Smooth muscle cell (in vitro differentiated cells): ENCODE results near the gene NAA16. TPM values are rescaled to one million over a fixed set of nuclear protein-coding genes. Genes with fewer than 3 reads are reported as not detected.
A peak's percentile ranks its signal among the peaks of the same experiment; 100 is the strongest.

Source experiments
- DNase-seq: peaks from one replicate; lab custom pipeline; 2025; ENCODE audit not compliant: unreplicated experiment; lab: John Stamatoyannopoulos, UW
- H2AFZ ChIP-seq: fragments of 200-600 bp; sonication (generic); 2 replicates; pipeline ENCODE4 v1.6.0; 2016; ENCODE audit warnings: antibody characterized with exemption, low read depth, mild to moderate bottlenecking
- H3F3A ChIP-seq: fragments of 200-600 bp; sonication (generic); 2 replicates; pipeline ENCODE4 v1.6.0; 2017; ENCODE audit warnings: antibody characterized with exemption, low read depth
- H3K27ac ChIP-seq: fragments of 200-600 bp; sonication (generic); 2 replicates; pipeline ENCODE4 v1.5.1; 2016; ENCODE audit warnings: low read depth, mild to moderate bottlenecking
- H3K27me3 ChIP-seq: fragments of 200-600 bp; sonication (generic); 2 replicates; pipeline ENCODE4 v1.6.1; 2016; ENCODE audit warnings: low read depth, mild to moderate bottlenecking
- H3K36me3 ChIP-seq: fragments of 200-600 bp; sonication (generic); 2 replicates; pipeline ENCODE4 v1.5.1; 2016; ENCODE audit warnings: low read depth
- H3K4me1 ChIP-seq: fragments of 200-600 bp; sonication (generic); 2 replicates; pipeline ENCODE4 v1.5.1; 2016; ENCODE audit warnings: low read depth
- H3K4me2 ChIP-seq: fragments of 200-600 bp; sonication (generic); 2 replicates; pipeline ENCODE4 v1.6.0; 2016; ENCODE audit warnings: mild to moderate bottlenecking
- H3K4me3 ChIP-seq: fragments of 200-600 bp; sonication (generic); 2 replicates; pipeline ENCODE4 v1.5.1; 2016; ENCODE audit warnings: mild to moderate bottlenecking
- H3K79me2 ChIP-seq: fragments of 200-600 bp; sonication (generic); 2 replicates; pipeline ENCODE4 v1.6.0; 2016; ENCODE audit warnings: low read depth, mild to moderate bottlenecking
- H3K9ac ChIP-seq: fragments of 200-600 bp; sonication (generic); 2 replicates; pipeline ENCODE4 v1.6.0; 2016; ENCODE audit warnings: low read depth
- H3K9me3 ChIP-seq: fragments of 200-600 bp; sonication (generic); replicated peaks from 2 replicates; pipeline ENCODE4 v1.5.1; 2016; ENCODE audit warnings: low read depth
- H4K20me1 ChIP-seq: fragments of 200-600 bp; sonication (generic); 2 replicates; pipeline ENCODE4 v1.6.0; 2016; ENCODE audit warnings: low read depth
- WGBS: methylation state at CpG from one replicate; pipeline ENCODE4 v1.1.7; 2016; ENCODE audit warnings: low lambda C conversion rate; 5-methylcytosine and 5-hydroxymethylcytosine counted together
- polyA plus RNA-seq: library from polyadenylated mRNA; unstranded; fragments of >200 nt; fragmentation: Nextera tagmentation; extraction: Ambion mirVana; gene quantifications from 2 replicates; pipeline ENCODE4 v1.2.1, GENCODE V29; 2016
- total RNA-seq: library from RNA; depleted of rRNA; stranded (reverse); fragments of >200 nt; gene quantifications from 2 replicates; pipeline ENCODE4 v1.2.3, GENCODE V29; 2014
- TF ChIP-seq, protein P1 (sequence below): fragments of 200-600 bp; sonication (generic); IDR thresholded peaks from 2 replicates; pipeline ENCODE4 v1.5.1; 2017; ENCODE audit warnings: borderline replicate concordance, mild to moderate bottlenecking, antibody characterized with exemption; ENCODE audit not compliant: insufficient read depth, poor library complexity, severe bottlenecking

NAA16 gene
- total RNA-seq (21.8 TPM in 2 replicates), polyA plus RNA-seq (4.6 and 6.9 TPM in 2 replicates)

DNA sequence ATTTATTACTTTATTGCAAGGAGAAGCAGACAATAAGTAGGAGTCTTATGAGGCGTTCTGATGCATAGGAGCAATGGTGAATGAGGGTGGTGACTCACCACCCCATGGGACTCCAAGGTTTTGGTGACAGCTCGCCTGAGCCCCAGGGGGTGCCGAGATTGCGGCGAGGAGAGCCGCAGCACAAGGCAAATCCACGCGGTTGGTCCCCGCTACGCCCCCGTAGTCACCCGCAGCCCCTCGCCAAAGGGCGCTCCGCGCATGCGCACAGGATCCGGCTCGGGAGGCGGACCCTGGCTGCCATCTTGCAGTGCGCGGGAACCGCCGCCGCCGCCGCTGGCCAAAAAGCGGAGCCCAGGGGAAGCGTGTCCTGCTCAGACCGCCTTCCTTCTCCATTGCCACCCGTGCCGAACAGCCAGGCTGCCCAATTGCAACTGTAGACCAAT lies at the start of gene NAA16:
Gene NAA16 (plus strand): TSS at position 305 of the 443 bp plus-strand sequence. CDS start 262 bp downstream, outside the sequence.
- WGBS: 2% methylated on average over 24 of the region's 32 CpGs
- Histone ChIP-seq H3K4me1 (peaks cover 26% of the 10 kb centered on the region), H3K9me3 (no peaks in the 10 kb centered on the region), H3F3A (no peaks in the 10 kb centered on the region), H4K20me1 (peaks cover 37% of the 10 kb centered on the region), H3K27me3 (no peaks in the 10 kb centered on the region), H3K36me3 (no peaks in the 10 kb centered on the region), H3K4me2 (peak within 1 kb of the TSS; percentile 94), H3K9ac (peak within 1 kb of the TSS; percentile 71), H3K4me3 (peak within 1 kb of the TSS; percentile 92), H2AFZ (peak within 1 kb of the TSS; percentile 96), H3K27ac (peak within 1 kb of the TSS; percentile 72), H3K79me2 (peaks cover 44% of the 10 kb centered on the region)
- TF ChIP-seq, protein P1, sequence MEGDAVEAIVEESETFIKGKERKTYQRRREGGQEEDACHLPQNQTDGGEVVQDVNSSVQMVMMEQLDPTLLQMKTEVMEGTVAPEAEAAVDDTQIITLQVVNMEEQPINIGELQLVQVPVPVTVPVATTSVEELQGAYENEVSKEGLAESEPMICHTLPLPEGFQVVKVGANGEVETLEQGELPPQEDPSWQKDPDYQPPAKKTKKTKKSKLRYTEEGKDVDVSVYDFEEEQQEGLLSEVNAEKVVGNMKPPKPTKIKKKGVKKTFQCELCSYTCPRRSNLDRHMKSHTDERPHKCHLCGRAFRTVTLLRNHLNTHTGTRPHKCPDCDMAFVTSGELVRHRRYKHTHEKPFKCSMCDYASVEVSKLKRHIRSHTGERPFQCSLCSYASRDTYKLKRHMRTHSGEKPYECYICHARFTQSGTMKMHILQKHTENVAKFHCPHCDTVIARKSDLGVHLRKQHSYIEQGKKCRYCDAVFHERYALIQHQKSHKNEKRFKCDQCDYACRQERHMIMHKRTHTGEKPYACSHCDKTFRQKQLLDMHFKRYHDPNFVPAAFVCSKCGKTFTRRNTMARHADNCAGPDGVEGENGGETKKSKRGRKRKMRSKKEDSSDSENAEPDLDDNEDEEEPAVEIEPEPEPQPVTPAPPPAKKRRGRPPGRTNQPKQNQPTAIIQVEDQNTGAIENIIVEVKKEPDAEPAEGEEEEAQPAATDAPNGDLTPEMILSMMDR: no peak
- DNase-seq: peak; percentile 83

DNA sequence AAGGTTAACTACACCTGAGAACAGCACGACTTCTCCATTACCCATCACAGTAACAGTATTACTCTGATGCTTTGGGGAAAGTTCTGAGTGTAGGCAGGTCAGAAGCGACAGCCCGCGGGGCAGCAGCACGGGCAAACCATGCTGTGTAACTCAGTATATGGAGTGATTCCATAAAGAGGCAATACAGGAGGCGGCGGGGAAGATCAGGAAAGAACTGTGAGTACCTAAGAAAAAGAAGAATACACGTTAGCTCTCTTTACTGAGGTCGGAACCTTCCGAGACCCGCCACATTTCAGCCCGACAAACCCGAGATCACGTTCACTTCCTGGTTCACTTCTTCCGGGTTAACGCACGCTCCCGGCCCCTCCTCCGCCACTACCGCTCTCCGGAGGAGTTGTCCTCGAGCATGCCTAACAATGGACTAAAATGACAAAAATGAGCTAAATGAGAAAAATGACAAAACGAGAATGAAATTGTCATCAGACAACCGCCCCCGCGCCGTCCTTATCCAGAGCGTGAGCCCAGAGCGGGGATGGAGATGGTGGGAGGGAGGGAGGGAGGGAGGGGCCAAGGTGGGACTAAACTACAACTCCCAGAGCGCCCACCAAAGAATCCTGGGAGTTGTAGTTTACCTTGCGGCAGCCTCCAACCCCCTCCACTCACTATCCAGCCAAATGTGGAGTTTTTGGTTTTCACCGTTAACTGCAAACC lies 47.7 kb upstream of the NAA16 start, which contains the start of gene MTRF1:
Gene MTRF1 (minus strand): TSS at position 316 of the 711 bp plus-strand sequence. CDS start 2,669 bp downstream, outside the sequence.
- H3K27ac ChIP-seq: peak within 1 kb of the TSS; percentile 60
- H4K20me1 ChIP-seq: no peaks in the 10 kb centered on the region
- 3% methylated on average over 32 of the region's 32 CpGs for WGBS
- H2AFZ ChIP-seq: peak within 1 kb of the TSS; percentile 98
- peak; percentile 8 for DNase-seq
- H3K27me3 ChIP-seq: no peaks in the 10 kb centered on the region
- no peaks in the 10 kb centered on the region for H3K36me3 ChIP-seq
- H3K4me3 ChIP-seq: peak within 1 kb of the TSS; percentile 95
- H3K4me1 ChIP-seq: peaks cover 3% of the 10 kb centered on the region
- peak within 1 kb of the TSS; percentile 92 for H3K4me2 ChIP-seq
- H3K9ac ChIP-seq: peak within 1 kb of the TSS; percentile 60
- H3F3A ChIP-seq: no peaks in the 10 kb centered on the region
- TF ChIP-seq, protein P1: no peak
- H3K79me2 ChIP-seq: no peaks in the 10 kb centered on the region
- H3K9me3 ChIP-seq: peaks cover 8% of the 10 kb centered on the region

DNA sequence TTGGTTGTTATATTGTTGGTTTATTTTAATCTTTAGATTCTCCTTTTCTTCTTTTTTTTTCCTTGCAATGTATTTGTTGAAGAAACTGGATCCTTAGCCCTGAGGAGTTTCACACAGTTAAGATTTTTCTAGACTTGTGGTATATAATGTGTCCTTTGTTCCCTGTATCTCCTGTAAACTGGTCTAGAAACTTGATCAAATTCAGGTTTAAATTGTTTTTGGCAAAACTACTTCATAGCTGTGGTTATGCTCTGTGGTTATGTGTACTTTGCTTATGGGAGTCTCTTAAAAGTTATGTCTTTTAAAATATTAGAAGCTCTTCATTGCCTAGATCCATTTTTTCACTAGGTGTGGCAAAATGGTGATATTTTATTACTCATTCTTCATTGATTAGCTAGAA lies 44.0 kb upstream of the NAA16 start:
- no peak for DNase-seq

More for the DNA sequence above, 44.0 kb upstream of the NAA16 start:
- H3K79me2 ChIP-seq: no peaks in the 10 kb centered on the region
- no peaks in the 10 kb centered on the region for H3K36me3 ChIP-seq
- no peak overlapping the region for H3K9ac ChIP-seq
- peaks cover 3% of the 10 kb centered on the region for H3K4me1 ChIP-seq
- H2AFZ ChIP-seq: no peak overlapping the region
- no peak overlapping the region for H3K27ac ChIP-seq
- no peaks in the 10 kb centered on the region for H3K27me3 ChIP-seq
- no peak overlapping the region for H3K4me2 ChIP-seq
- TF ChIP-seq, protein P1: no peak
- H3K4me3 ChIP-seq: no peak overlapping the region
- peaks cover 17% of the 10 kb centered on the region for H3K9me3 ChIP-seq
- no peaks in the 10 kb centered on the region for H4K20me1 ChIP-seq
- no peaks in the 10 kb centered on the region for H3F3A ChIP-seq
